Caco-2 (cell line): ENCODE data around the gene COL27A1. TPM values are rescaled to one million over a fixed set of nuclear protein-coding genes. Genes with fewer than 3 reads are reported as not detected.

Experiments
- BruUV-seq: library from RNA; stranded (reverse); fragments of 400-500 nt; replicated peaks from 2 replicates; lab custom pipeline; 2021; lab: Mats Ljungman, UMichigan
- CTCF ChIA-PET: fragments of 300-600 bp; sonication (Branson Sonifier 250); formaldehyde crosslinking; loops from one replicate; lab custom pipeline; 2022; ENCODE audit warnings: antibody characterized with exemption; lab: Charles Lee
- POLR2A ChIA-PET: fragments of 300-600 bp; sonication (Branson Sonifier 250); formaldehyde crosslinking; loops from one replicate; lab custom pipeline; 2022; ENCODE audit warnings: antibody characterized with exemption; lab: Charles Lee
- DNase-seq, 2 experiments: peaks; one replicate each; pipeline versions ENCODE4 v3.0.0 to v3.0.0-alpha.2; 2020 to 2022
- H3K27me3 ChIP-seq: replicated peaks from 2 replicates; pipeline ENCODE4 v1.6.0; 2011; ENCODE audit warnings: low read length; ENCODE audit not compliant: control insufficient read depth, insufficient read depth
- H3K36me3 ChIP-seq: 2 replicates; pipeline ENCODE4 v1.5.1; 2011; ENCODE audit warnings: low read length; ENCODE audit not compliant: control insufficient read depth, insufficient read depth
- H3K4me1 ChIP-seq: fragments of 250-450 bp; sonication (Bioruptor Pico); 2 replicates; pipeline ENCODE4 v1.5.1; 2020; ENCODE audit warnings: mild to moderate bottlenecking
- H3K4me3 ChIP-seq: 2 replicates; pipeline ENCODE4 v1.5.1; 2011; ENCODE audit warnings: low read depth, mild to moderate bottlenecking, control low read depth, low read length
- H3K9me3 ChIP-seq: fragments of 250-450 bp; sonication (Bioruptor Pico); 2 replicates; pipeline ENCODE4 v1.5.1; 2020; ENCODE audit warnings: mild to moderate bottlenecking, moderate library complexity
- H3K27ac Mint-ChIP-seq: one replicate; pipeline ENCODE4 v1.8.0; 2022; ENCODE audit warnings: mixed read lengths; ENCODE audit not compliant: unreplicated experiment
- H3K27me3 Mint-ChIP-seq: one replicate; pipeline ENCODE4 v1.8.0; 2022; ENCODE audit warnings: mixed read lengths; ENCODE audit not compliant: insufficient read depth, unreplicated experiment
- H3K36me3 Mint-ChIP-seq: one replicate; pipeline ENCODE4 v1.8.0; 2022; ENCODE audit warnings: mild to moderate bottlenecking, mixed read lengths; ENCODE audit not compliant: insufficient read depth, unreplicated experiment
- H3K4me1 Mint-ChIP-seq: one replicate; pipeline ENCODE4 v1.8.0; 2022; ENCODE audit warnings: low read depth, mixed read lengths; ENCODE audit not compliant: unreplicated experiment
- H3K4me3 Mint-ChIP-seq: one replicate; pipeline ENCODE4 v1.8.0; 2022; ENCODE audit warnings: mild to moderate bottlenecking, moderate library complexity, mixed read lengths; ENCODE audit not compliant: unreplicated experiment
- H3K9me3 Mint-ChIP-seq: one replicate; pipeline ENCODE4 v1.8.0; 2022; ENCODE audit warnings: mixed read lengths; ENCODE audit not compliant: unreplicated experiment
- CTCF ChIP-seq, 2 experiments: fragments of 200-600 bp in 1 of 2; IDR thresholded peaks; 1 replicate in 1 of 2; 2 replicates in 1 of 2; pipeline versions ENCODE4 v1.5.1 to v1.8.0; 2011 to 2022; ENCODE audit warnings: antibody characterized with exemption in 1 of 2, control low read depth in 1 of 2, inconsistent platforms in 1 of 2, low read depth in 1 of 2, low read length in 1 of 2, mild to moderate bottlenecking in 1 of 2, moderate library complexity in 1 of 2; ENCODE audit not compliant: insufficient read depth in 1 of 2, severe bottlenecking in 1 of 2, unreplicated experiment in 1 of 2
- intact Hi-C: fragments of 100-400 bp; cut with micrococcal nuclease; formaldehyde crosslinking; loops from one replicate; pipeline ENCODE4 v1.10.0; 2022; ENCODE audit not compliant: unreplicated experiment
- total RNA-seq: library from RNA; stranded (reverse); gene quantifications from 2 replicates; pipeline ENCODE4 v1.2.3, GENCODE V29; 2022

The COL27A1 gene
- total RNA-seq, 1 experiment from 2014 or later: 31.1 TPM

- Mint-ChIP-seq H3K27ac (peak overlapping the region; percentile 20), H3K9me3 (no peaks in the 10 kb centered on the region), H3K4me3 (peak overlapping the region; percentile 66), H3K36me3 (peaks cover 12% of the 10 kb centered on the region), H3K4me1 (peaks cover 13% of the 10 kb centered on the region), H3K27me3 (no peaks in the 10 kb centered on the region)
- TF ChIP-seq CTCF (IDR thresholded peaks at IDR 0.05; ENCODE audit: insufficient read depth in 1 of 2, low read depth in 1 of 2, low read length in 1 of 2, severe bottlenecking in 1 of 2, unreplicated experiment in 1 of 2): no peak
- Histone ChIP-seq H3K4me3 (no peak overlapping the region), H3K4me1 (peaks cover 11% of the 10 kb centered on the region), H3K36me3 (no peaks in the 10 kb centered on the region), H3K27me3 (no peaks in the 10 kb centered on the region), H3K9me3 (no peaks in the 10 kb centered on the region)
- no peak for DNase-seq
- intact Hi-C loops: no loop called here
- ChIA-PET POLR2A (no interaction called here), CTCF (interaction anchor here (0.8 kb wide), 1 partner anchor 49 kb away, joined by 3 read pairs; no protein-coding TSS in a partner anchor)
- no TSS peak for BruUV-seq
Observed at GRCh38 chr9:114157516-114158176, 2.3 kb downstream of the COL27A1 start.

DNA sequence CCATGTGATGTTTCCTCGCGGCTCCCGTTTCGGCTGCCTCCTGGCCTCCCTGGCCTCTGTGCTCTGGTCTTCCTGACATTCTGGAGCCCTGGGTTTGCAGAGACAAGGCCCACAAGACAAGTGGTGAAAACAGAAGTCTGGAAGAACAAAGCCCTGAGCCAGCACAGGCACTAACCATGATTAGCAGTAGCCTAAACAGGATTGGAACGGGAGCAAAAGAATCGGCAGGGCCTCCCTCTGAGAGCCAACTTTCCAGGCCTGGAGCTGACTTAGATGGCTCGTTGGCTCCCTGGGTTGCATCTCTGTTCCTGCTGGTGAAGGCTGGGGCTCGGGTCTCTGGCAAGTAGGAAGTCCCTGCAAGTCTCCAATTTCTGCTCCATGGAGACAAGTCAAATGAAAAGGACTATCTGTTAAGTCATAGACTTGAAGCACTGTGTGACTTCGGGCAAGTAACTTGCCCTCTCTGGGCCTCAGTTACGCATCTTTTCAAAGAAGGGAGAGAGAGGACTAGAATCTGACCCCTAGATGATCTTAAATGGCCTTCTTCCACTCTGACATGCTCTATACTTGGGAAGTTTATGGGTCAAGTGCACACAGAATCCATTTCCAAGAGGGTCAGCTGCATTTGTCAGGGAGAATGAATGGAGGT is 3.3 kb downstream of the COL27A1 start:
- no peaks in the 10 kb centered on the region for H3K27me3 ChIP-seq
- no peak overlapping the region for H3K4me3 Mint-ChIP-seq
- peaks cover 12% of the 10 kb centered on the region for H3K4me1 ChIP-seq
- H3K9me3 ChIP-seq: no peaks in the 10 kb centered on the region
- intact Hi-C loops: no loop called here
- H3K9me3 Mint-ChIP-seq: no peaks in the 10 kb centered on the region
- ChIA-PET POLR2A (no interaction called here), CTCF (no interaction called here)
- H3K27me3 Mint-ChIP-seq: no peaks in the 10 kb centered on the region
- no peak overlapping the region for H3K4me3 ChIP-seq
- H3K36me3 Mint-ChIP-seq: peaks cover 12% of the 10 kb centered on the region
- H3K27ac Mint-ChIP-seq: no peak overlapping the region
- BruUV-seq: no TSS peak
- H3K4me1 Mint-ChIP-seq: peaks cover 13% of the 10 kb centered on the region
- no peak for DNase-seq
- TF ChIP-seq CTCF (IDR thresholded peaks at IDR 0.05; ENCODE audit: insufficient read depth in 1 of 2, low read depth in 1 of 2, low read length in 1 of 2, severe bottlenecking in 1 of 2, unreplicated experiment in 1 of 2): no peak
- H3K36me3 ChIP-seq: no peaks in the 10 kb centered on the region

DNA sequence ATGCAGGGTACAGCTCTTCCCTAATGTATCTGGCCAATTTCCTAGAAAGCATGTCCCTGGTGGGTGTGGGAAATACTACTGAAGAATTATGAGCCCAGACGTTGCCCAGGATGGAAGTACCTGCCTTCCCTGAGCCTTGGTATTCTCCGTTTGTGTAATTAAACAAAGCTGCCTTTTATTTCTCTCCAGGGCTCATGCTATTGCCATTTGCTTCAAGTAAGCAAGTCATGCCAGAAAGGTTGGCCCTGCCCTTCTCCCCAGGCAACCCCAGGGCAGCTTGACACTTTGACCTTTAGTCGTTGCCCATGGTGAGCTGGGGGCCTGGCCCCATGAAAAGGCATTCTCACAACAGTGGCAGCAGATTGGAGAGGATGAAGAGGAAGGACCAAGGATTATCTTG is 4.4 kb downstream of the COL27A1 start:
- H3K36me3 ChIP-seq: no peaks in the 10 kb centered on the region
- H3K27ac Mint-ChIP-seq: no peak overlapping the region
- peaks cover 8% of the 10 kb centered on the region for H3K4me1 Mint-ChIP-seq
- peaks cover 12% of the 10 kb centered on the region for H3K36me3 Mint-ChIP-seq
- no peaks in the 10 kb centered on the region for H3K9me3 Mint-ChIP-seq
- no peaks in the 10 kb centered on the region for H3K27me3 ChIP-seq
- H3K27me3 Mint-ChIP-seq: no peaks in the 10 kb centered on the region
- peaks cover 14% of the 10 kb centered on the region for H3K4me1 ChIP-seq
- no peak for TF ChIP-seq CTCF (IDR thresholded peaks at IDR 0.05; ENCODE audit: insufficient read depth in 1 of 2, low read depth in 1 of 2, low read length in 1 of 2, severe bottlenecking in 1 of 2, unreplicated experiment in 1 of 2)
- ChIA-PET CTCF (no interaction called here), POLR2A (no interaction called here)
- DNase-seq: no peak
- BruUV-seq: no TSS peak
- H3K4me3 ChIP-seq: no peak overlapping the region
- no peak overlapping the region for H3K4me3 Mint-ChIP-seq
- H3K9me3 ChIP-seq: no peaks in the 10 kb centered on the region
- intact Hi-C loops: no loop called here
